ENCODE results near the gene SHISAL1.
"Not testable (repeated sequence)": the region's sequence is repeated elsewhere in the genome, so short reads cannot be mapped to it uniquely, and the experiment has no call there.

Gene SHISAL1

DNA sequence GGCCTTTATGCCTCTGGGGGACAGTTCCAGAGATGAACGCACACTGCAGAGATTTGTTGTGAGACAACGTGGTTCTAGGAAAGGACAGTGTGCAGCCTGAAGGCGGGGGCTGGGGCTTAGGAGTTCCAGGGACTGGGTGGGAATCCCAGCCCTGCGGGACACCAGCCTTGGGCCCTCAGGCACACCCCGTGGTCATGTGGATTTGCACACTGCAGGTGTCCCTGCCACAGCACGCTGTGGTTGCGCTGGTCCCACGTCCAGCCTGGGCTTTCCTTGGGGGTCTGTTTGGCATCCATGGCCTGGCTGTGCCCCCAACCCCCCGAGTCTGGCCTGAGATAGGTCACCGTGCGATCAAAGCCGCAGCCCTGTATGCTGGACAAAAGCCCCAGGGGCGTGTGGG, 7.3 kb downstream of the SHISAL1 start:
- no peak for DNase-seq (ENCODE audit: extremely low read depth in 1 of 2, low read depth in 1 of 2)

- no peak for DNase-seq (ENCODE audit: extremely low read depth in 1 of 2, low read depth in 1 of 2)
Observed at GRCh38 chr22:44304911-44305310, 7.8 kb downstream of the SHISAL1 start.

GRCh38 chr22:44304354-44304753, 8.4 kb downstream of the SHISAL1 start:
- no peak for DNase-seq (ENCODE audit: extremely low read depth in 1 of 2, low read depth in 1 of 2)

GRCh38 chr22:44302363-44302762, 10.4 kb downstream of the SHISAL1 start:
- not testable (repeated sequence) for DNase-seq (ENCODE audit: extremely low read depth in 1 of 2, low read depth in 1 of 2)

GRCh38 chr22:44301039-44301438, 11.7 kb downstream of the SHISAL1 start:
- DNase-seq (ENCODE audit: extremely low read depth in 1 of 2, low read depth in 1 of 2) = no peak

GRCh38 chr22:44299124-44299523, 13.6 kb downstream of the SHISAL1 start:
- DNase-seq (ENCODE audit: extremely low read depth in 1 of 2, low read depth in 1 of 2) = no peak

DNA sequence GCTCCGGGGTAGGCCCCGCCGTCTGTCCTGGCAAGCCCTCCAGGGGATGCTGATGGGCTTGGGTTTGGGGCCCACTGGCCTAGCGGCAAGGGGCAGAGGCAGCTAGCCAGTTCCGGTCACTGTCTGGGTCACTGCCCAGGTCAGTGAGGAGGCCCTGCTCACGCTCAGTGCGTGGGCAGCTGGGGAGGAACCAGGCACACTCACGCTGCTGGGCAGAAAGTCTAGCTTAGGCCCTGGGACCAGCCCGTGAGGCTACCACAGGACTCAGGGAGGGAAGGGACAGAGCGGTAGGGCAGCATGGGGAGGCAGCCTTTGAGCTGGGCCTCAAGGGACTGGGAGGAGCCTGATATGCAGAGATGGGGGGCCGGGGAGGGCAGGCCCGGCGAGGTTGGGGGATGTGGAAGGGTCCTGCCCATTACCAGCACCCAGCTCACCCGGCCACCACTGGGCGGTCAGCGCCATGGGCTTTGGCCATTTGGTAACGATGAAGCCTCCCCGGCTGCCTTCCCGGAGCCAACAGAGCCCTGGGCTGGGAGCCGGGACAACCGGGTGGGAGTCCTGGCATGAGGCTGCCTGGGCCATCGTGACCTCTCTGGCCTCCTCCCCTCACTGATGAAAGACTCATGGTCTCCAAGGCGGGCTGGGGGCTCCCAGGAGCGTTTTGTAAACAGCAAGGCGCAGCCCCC, 14.2 kb downstream of the SHISAL1 start:
- DNase-seq (ENCODE audit: extremely low read depth in 1 of 2, low read depth in 1 of 2) = no peak

- DNase-seq (ENCODE audit: extremely low read depth in 1 of 2, low read depth in 1 of 2) = no peak
Observed at GRCh38 chr22:44297470-44298061, 15.2 kb downstream of the SHISAL1 start.

DNA sequence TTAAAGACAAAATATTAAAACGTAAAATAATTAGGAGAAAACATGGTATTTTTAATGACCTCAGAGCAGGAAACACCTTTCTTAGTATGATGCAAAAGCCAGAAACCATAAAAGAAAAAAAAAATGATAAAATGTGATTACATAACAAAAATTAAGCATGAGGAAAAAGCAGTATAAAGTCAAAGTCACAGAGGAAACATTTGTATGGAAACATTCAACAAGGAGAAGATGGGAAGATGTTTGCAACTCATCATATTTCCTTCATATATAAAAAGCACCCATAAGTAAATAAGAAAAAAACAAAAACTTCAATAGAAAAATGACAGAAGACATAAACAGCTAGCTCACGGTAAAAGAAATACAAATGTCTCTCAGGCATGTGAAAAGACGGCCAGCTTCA, 17.3 kb downstream of the SHISAL1 start:
- no peak for DNase-seq (ENCODE audit: extremely low read depth in 1 of 2, low read depth in 1 of 2)

GRCh38 chr22:44293876-44294275, 18.9 kb downstream of the SHISAL1 start:
- DNase-seq (ENCODE audit: extremely low read depth in 1 of 2, low read depth in 1 of 2) = no peak

- no peak for DNase-seq (ENCODE audit: extremely low read depth in 1 of 2, low read depth in 1 of 2)
Observed at GRCh38 chr22:44293034-44293433, 19.7 kb downstream of the SHISAL1 start.

GRCh38 chr22:44292521-44292920, 20.2 kb downstream of the SHISAL1 start:
- no peak for DNase-seq (ENCODE audit: extremely low read depth in 1 of 2, low read depth in 1 of 2)

- no peak for DNase-seq (ENCODE audit: extremely low read depth in 1 of 2, low read depth in 1 of 2)
Observed at GRCh38 chr22:44291674-44292360, 20.9 kb downstream of the SHISAL1 start.

GRCh38 chr22:44291265-44291664, 21.5 kb downstream of the SHISAL1 start:
- DNase-seq (ENCODE audit: extremely low read depth in 1 of 2, low read depth in 1 of 2) = no peak

DNA sequence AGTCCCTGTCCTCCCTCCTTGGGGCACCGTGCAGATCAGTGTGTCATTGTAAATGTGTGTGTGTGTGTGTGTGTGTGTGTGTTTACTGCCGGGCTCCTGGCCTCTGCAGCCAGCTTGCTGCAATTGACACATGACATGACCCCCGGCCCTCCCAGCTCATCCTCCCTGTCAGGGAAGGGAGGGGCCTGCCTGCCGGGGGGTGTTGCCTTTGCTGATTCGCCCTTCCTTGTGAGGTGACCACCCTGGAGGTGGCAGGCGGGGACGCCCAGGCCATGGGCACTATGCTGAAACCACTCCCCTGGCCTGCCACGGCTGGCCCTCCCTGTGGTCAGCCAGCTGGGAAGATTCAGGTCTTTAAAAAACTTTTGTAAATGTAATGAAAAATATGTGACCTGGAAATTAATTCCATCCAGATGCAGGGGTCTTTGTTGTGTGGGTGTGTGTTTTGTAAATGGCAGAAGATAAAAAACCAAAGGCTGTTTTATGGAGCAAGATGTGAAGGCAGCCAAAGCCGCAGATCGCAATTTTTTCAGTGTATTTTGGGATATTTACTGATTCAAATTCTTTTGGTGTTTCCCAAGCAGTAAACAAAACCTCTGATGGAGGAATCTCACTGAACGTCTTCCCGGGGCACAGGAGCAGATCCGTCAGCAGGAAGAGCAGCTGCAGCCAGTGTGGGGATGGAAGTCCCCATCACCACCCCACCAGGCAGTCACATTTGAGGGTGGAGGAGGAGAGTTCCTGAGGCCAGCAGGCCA, 23.2 kb downstream of the SHISAL1 start:
- DNase-seq (ENCODE audit: extremely low read depth in 1 of 2, low read depth in 1 of 2) = no peak

DNA sequence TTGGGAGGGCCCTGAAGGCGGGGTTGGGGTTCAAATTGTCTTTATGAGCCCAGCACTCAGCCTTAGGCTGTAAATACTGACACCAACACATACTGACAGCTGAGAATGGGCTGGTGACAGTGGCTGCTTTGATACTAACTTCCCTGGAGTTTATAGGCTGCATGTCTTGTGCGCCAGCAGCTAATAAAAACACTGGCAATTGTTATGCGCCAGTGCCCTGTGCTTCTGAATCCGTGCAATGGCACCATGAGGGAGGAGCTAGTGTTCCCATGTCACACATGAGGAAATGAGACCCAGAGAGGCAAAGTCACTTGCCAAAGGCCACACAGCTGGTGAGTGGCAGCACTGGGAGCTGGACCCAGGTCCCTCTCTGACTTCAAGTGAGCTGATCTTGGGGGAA, 23.8 kb downstream of the SHISAL1 start:
- no peak for DNase-seq (ENCODE audit: extremely low read depth in 1 of 2, low read depth in 1 of 2)

- DNase-seq (ENCODE audit: extremely low read depth in 1 of 2, low read depth in 1 of 2) = no peak
Observed at GRCh38 chr22:44287741-44288140, 25.0 kb downstream of the SHISAL1 start.

DNA sequence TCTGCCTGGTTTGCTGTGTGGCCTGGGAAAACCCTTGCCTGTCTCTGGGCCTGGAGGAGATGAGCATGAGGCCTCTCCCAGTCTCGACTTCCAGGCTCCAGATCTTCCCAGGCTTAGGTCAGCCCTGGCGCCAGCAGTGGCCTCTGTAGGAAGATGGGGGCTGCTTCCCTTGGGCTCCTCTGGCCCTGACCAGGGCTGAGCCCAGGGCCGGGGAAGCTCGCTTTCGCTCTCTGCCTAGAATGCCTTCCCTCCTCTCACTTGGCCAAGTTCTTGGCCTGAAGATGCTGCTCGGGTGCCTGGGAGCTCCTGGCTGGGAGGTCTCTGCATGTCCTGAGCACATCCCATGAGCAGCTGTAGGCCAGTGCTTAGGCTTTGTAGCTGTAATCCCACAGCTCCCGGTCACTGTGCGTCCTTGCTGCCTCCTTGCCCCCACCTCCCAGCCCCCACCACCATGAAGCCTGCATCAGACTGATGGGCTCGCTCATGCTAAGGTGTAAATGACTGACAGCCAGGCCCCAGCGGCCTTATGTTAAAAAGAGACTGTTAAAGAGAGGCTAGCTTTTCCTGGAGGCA, 25.5 kb downstream of the SHISAL1 start:
- no peak for DNase-seq (ENCODE audit: extremely low read depth in 1 of 2, low read depth in 1 of 2)

GRCh38 chr22:44286646-44287045, 26.1 kb downstream of the SHISAL1 start:
- DNase-seq (ENCODE audit: extremely low read depth in 1 of 2, low read depth in 1 of 2) = no peak

GRCh38 chr22:44284711-44285110, 28.0 kb downstream of the SHISAL1 start:
- DNase-seq (ENCODE audit: extremely low read depth in 1 of 2, low read depth in 1 of 2) = no peak

Measured in activated CD8-positive, alpha-beta memory T cell treated with anti-CD3 and anti-CD28 coated beads for 1 hour (primary cell).